ENCODE results near the gene MACROD2. TPM values are rescaled to one million over a fixed set of nuclear protein-coding genes. Genes with fewer than 3 reads are reported as not detected.

MACROD2 gene
- total RNA-seq, 1 experiment from 2014 or later: 1.6 TPM

- Histone ChIP-seq H4K5ac (ENCODE audit: insufficient read length, low read depth, low read length) (no peak overlapping the region), H3K27me3 (ENCODE audit: insufficient read depth, low read length) (no peaks in the 10 kb centered on the region), H2BK120ac (ENCODE audit: low read depth, low read length, poor library complexity, severe bottlenecking) (no peak overlapping the region), H3K9me3 (ENCODE audit: control insufficient read depth, low read depth, low read length) (no peaks in the 10 kb centered on the region), H3K14ac (ENCODE audit: insufficient read depth, low read length) (peak overlapping the region; percentile 70; the same call in 1 of the 2 replicates), H3T11ph (ENCODE audit: low read length) (no peak overlapping the region), H4K8ac (replicated peaks; ENCODE audit: insufficient read length, low read depth, low read length) (no peak overlapping the region), H2BK5ac (ENCODE audit: insufficient read length, low read length) (no peak overlapping the region), H3K4me2 (ENCODE audit: insufficient read depth, insufficient read length, low read length) (no peak overlapping the region), H3K79me1 (ENCODE audit: insufficient read depth, low read depth, low read length, poor library complexity, severe bottlenecking) (no peaks in the 10 kb centered on the region), H3K9ac (ENCODE audit: extremely low read depth, insufficient read length, low read length) (no peak overlapping the region), H3K23ac (ENCODE audit: insufficient read length, low read depth, low read length) (no peak overlapping the region), H2AFZ (ENCODE audit: low read length) (no peak overlapping the region), H4K91ac (ENCODE audit: insufficient read length, low read depth, low read length) (no peak overlapping the region), H3K23me2 (ENCODE audit: insufficient read length, low read depth, low read length, poor library complexity, severe bottlenecking) (no peaks in the 10 kb centered on the region), H2BK20ac (ENCODE audit: low read depth, low read length, poor library complexity, severe bottlenecking) (no peak overlapping the region), H3K4me1 (ENCODE audit: insufficient read depth, low read length) (no peaks in the 10 kb centered on the region), H3K79me2 (ENCODE audit: insufficient read depth, low read length) (no peaks in the 10 kb centered on the region), H2BK15ac (ENCODE audit: low read depth, low read length) (no peak overlapping the region), H4K20me1 (ENCODE audit: control insufficient read depth, insufficient read depth, insufficient read length) (no peaks in the 10 kb centered on the region), H3K4ac (ENCODE audit: low read depth, low read length) (no peak overlapping the region), H3K18ac (ENCODE audit: insufficient read length, low read depth, low read length) (no peak overlapping the region), H3K27ac (ENCODE audit: insufficient read length, low read depth, low read length) (no peak overlapping the region), H3K56ac (ENCODE audit: insufficient read length, low read depth, low read length) (no peak overlapping the region), H2AK5ac (ENCODE audit: insufficient read length, low read length) (no peak overlapping the region), H2BK12ac (ENCODE audit: insufficient read length, low read depth, low read length) (no peak overlapping the region)
- TF ChIP-seq CTCF (conservative IDR thresholded peaks at IDR 0.05): no peak
- DNase-seq: no peak
- no CpG with 5 or more reads among the region's 32 CpGs for WGBS (ENCODE audit: extremely low coverage, insufficient read length, low lambda C conversion rate)
- no peaks in the 10 kb centered on the region for H3K9me3 Mint-ChIP-seq
- no peaks in the 10 kb centered on the region for H3K4me1 Mint-ChIP-seq
- no peaks in the 10 kb centered on the region for H3K27me3 Mint-ChIP-seq (ENCODE audit: low read depth)
- no peak overlapping the region for H3K27ac Mint-ChIP-seq
- H3K4me3 Mint-ChIP-seq: no peak overlapping the region
- H3K36me3 Mint-ChIP-seq (ENCODE audit: insufficient read depth in 1 of 3, low read depth in 3 of 3): no peaks in the 10 kb centered on the region
Observed at GRCh38 chr20:15031546-15032351, 1036.4 kb downstream of the MACROD2 start.

Measured in H9 (cell line).